Measurements from ENCODE around the gene STK32B.
"Not testable (repeated sequence)": the region's sequence is repeated elsewhere in the genome, so short reads cannot be mapped to it uniquely, and the experiment has no call there.

The STK32B gene

DNA sequence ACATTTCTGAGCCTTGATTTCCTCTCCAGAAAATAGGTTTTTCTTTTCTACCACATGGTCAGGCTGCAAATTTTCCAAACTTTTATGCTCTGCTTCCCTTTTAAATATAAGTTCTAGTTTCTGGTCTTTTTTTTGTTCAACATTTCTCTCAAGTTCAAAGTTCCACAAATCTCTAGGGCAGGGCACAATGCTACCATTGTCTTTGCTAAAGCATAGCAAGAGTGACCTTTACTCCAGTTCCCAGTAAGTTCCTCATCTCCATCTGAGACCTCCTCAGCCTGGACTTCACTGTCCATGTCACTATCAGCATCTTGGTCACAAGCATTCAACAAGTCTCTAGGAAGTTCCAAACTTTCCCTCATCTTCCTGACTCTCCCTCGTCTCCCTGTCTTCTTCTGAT is 228.8 kb downstream of the STK32B start:
- DNase-seq, result not testable (repeated sequence)

DNA sequence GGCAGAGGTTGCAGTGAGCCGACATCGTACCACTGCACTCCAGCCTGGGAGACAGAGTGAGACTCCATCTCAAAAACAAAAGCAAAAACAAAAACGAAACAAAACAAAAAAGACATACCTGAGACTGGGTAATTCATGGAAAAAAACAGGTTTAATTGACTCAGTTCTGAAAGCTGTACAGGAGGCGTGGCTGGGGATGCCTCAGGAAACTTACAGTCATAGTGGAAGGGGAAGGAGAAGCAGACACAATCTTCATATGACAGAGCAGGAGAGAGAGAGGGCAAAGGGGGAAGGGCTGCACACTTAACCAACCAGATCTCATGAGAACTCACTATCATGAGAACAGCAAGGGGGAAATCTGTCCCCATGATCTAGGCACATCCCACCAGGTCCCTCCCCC is 229.5 kb downstream of the STK32B start:
- no peak for DNase-seq

GRCh38 chr4:5283837-5284236 is 232.6 kb downstream of the STK32B start:
- no peak for DNase-seq

DNA sequence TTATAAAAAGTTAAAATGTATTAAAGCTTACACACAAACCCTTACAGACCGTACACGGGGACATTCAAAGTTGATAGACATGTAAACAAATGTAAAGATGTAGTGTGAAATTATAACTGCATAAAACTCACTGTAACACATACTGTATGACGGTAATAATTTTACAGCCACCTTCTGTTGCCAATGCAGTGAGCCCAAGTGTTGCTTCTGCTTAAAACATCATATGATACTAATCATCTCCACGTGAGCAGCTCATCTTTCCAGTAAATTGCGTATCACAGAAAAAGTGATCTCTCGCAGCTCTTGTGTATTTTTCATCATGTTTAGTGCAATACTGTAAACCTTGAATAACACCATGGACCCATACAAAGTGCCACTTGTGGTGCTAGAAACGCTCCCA is 233.2 kb downstream of the STK32B start:
- no peak for DNase-seq

DNA sequence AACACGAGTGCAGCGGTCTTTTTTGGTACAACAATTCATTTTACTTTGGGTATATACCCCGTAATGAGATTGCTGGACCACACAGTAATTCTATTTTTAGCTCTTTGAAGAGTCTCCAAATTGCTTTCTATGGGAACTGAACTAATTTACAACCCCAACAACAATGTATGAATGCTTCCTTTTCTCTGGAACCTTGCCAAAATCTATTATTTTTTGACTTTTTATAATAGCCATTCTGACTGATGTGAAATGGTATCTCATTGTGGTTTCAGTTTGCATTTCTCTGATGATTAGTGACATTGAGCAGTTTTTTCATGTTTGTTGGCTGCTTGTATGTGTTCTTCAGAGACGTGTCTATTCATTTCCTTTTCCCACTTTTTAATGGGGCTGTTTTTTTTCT is 240.8 kb downstream of the STK32B start:
- DNase-seq, result no peak

DNA sequence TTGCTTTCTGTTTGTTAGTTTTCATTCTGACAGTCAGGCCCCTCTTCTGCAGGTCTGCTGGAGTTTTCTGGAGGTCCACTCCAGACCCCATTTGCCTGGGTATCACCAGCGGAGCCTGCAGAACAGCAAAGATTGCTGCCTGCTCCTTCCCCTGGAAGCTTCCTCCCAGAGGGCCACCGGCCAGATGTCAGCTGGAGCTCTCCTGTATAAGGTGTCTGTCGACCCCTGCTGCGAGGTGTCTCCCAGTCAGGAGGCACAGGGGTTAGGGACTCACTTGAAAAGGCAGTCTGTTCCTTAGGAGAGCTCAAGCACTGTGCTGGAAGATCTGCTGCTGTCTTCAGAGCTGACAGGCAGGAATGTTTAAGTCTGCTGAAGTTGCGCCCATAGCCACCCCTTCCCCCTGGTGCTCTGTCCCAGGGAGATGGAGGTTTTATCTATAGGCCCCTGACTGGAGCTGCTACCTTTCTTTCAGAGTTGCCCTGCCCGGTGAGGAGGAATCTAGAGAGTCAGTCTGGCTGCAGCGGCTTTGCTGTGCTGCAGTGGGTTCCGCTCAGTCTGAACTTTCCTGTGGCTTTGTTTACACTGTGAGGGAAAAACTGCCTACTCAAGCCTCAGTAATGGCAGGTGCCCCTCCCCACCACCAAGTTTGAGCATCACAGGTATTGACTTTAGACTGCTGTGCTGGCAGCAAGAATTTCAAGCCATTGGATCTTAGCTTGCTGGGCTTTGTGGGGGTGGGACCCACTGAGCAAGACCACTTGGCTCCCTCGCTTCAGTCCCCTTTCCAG is 246.9 kb downstream of the STK32B start:
- not testable (repeated sequence) for DNase-seq

DNA sequence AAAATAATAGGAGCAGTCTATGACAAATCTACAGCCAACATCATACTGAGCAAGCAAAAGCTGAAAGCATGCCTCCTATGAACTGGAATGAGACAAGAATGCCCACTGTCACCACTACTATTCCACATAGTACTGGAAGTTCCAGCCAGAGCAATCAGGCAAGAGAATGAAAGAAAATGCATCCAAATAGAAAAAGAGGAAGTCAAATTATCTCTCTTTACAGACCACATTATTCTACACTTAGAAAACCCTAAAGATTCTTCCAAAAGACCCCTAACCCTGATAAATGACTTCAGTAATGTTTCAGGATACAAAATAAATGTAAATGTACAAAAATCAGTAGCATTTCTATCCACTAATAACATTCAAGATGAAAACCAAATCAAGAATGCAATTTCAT is 249.0 kb downstream of the STK32B start:
- no peak for DNase-seq

DNA sequence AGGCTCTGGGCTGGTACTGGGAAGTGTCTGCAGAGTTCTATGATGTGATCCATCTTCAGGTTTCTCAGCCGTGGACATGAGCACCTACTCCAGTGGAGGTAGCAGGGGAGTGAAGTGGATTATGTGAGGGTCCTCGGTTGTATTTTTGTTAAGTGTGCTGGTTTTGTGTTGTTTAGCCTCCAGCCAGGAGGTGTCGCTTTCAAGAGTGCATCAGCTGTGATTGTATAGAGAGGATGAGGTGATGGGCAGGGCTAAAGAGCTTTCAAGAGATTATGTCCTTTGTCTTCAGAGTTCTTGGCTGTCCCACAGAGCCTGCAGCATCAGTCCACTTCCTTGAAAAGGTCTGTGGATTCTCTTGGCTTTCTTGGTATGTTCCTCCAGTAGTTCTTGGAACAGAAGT is 256.6 kb downstream of the STK32B start:
- DNase-seq, result no peak

DNA sequence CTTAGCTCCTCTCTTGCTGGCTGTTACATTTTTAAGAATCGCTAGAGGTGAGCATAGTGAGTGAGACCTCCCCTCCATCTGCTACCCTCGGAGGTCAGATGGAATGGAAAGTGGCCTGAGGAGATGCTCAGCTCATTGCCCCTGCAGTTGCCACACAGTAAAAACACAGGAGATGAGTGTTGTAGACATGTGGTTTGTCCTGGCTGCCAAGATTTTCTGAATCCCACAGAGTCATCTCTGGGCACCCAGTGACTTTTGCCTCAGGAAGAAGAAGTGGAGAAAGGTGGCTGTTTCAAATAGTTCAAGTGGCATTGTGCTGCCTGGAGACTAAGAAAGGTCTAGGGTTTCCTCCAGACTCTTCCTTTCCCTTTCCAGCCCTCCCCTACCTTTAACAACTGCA is 271.0 kb downstream of the STK32B start:
- no peak for DNase-seq

DNA sequence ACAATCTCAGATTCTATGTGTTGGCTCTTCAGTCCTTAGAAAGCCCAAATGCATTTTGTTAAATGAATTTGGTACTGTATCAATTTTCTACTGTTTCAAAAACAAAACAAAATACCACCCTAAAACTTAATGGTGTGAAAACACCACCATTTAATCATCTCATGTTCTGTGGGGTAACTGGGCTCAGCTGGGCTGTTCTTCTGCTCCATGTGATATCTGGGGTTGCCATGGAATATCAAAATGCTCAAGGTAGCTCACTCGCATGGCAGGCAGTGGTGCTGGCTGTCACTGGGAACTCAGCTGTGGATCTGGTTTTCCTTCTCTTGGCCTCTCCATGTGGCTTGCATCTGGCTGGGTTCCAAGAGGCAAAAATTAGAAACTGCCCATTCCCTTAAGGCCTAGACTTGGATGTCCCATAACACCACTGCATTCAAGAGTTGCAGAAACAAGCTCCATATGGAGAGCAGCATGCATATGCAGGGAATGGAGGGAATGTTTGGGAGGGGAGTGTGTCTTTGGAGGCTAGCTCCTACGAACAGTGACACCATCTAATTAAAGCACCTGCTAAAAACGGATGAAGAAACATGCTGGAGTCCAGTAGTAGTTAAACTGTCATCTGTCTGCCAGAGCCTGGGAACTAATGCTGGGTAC is 279.2 kb downstream of the STK32B start:
- no peak for DNase-seq

- no peak for DNase-seq
Observed at GRCh38 chr4:5337731-5338130, 286.5 kb downstream of the STK32B start.

GRCh38 chr4:5338531-5338930 is 287.3 kb downstream of the STK32B start:
- DNase-seq, result no peak

GRCh38 chr4:5340991-5341451 is 289.7 kb downstream of the STK32B start:
- DNase-seq, result no peak

- no peak for DNase-seq
Observed at GRCh38 chr4:5341526-5341925, 290.2 kb downstream of the STK32B start.

GRCh38 chr4:5355846-5356245 is 304.6 kb downstream of the STK32B start:
- no peak for DNase-seq

- no peak for DNase-seq
Observed at GRCh38 chr4:5357870-5358269, 306.6 kb downstream of the STK32B start.

GRCh38 chr4:5361968-5362367 is 310.7 kb downstream of the STK32B start:
- DNase-seq, result no peak

DNA sequence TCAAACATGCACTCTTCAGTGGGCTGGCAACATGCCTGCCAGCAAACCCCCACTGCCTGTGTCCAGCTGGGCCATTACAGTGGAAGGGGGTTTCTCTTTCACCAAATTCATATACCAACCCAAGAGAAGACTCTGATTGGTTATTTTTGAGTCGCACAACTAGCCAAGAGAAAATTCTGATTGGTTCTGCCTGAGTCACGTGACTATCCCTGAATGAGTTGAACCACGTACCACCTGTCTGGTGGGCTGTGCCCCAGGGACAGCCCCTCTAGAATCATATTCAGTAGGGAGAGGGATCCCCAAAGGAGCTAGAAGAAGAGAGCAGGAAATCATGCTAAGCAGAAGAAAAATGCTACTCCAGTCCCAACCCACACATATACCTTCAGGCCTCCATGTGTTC is 313.1 kb downstream of the STK32B start:
- DNase-seq, result no peak

DNA sequence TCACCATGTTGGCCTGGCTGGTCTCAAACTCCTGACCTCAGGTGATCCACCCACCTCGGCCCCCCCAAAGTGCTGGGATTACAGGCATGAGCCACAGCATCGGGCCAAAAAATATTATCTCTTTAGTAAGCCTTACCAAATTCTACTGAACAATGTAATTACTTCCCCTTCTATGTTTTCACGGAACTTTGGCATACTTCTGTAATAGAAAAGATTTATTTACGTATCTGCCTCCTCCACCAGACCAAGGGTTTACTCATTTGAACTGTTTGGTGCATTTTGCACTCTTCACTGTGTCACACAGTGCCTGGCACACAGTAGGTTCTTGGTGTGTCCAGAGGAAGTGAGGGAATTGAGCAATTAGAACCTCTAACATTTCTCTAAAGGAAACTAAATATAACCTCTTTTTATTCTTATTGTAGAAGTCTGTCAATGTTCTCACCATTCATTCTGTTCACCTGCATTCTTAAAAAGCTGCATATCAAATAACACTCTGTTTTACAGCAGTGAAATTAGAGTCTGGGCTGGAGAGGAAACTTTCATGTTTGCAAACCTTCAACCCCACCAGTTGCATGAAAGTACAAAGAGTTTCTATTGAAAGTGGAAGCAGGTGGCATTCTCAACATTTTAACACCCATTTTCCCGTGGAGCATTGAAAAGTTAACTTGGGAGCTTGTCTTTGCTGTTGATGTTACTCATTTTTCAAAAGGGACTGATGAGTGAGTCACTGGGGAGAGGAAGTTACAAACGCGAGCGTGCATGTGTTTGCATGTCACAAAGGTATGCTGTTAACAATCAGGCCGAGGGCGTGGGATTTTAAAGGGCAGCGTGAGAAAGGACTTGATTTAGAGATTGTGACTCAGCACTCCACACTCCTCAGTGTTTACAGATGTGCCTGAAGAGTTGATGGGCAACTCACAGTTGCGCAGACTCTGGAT is 314.1 kb downstream of the STK32B start:
- no peak for DNase-seq

GRCh38 chr4:5366009-5366386 is 314.7 kb downstream of the STK32B start:
- no peak for DNase-seq

DNA sequence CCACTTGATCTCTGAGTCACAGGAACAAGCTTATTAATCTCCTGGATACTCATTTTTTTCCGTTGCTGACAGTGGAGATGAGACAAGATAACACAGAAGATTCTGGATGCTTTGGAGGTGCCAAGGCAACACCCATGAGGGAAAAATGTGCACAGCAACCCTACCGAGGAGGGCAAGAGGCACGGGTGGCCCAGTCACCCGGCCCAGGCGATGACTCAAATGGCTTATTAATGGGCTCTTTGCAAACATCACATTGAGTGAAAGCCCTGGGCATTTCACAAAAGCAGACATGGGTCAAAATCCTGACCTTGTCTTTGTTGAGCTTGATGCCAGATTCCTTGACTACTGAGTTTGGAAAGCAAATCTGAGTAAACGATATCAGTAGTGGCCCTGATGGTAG is 315.1 kb downstream of the STK32B start:
- DNase-seq, result no peak

- DNase-seq, result no peak
Observed at GRCh38 chr4:5368426-5368825, 317.1 kb downstream of the STK32B start.

DNA sequence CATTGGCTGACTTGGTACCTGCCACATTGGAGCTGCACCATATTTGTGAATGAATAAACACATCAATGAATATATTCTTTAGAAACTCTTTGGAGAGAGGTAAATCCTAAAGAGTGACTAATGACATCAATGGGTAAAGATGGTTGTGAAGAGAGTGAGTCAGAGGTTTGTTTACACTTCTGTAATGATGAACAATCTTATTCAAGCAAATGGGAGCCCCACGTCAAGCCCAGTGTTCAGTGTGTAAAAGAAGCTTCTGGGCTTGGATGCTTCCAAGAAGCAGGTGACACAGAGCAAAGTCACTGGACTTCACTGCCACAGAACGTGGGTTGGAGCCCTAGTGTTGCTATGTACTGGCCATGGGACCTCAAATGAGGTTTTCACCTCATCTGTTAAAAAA is 319.0 kb downstream of the STK32B start:
- DNase-seq, result no peak
